Measurements from ENCODE around the gene TIMP2.

GRCh38 chr17:78888941-78889518, 36.2 kb downstream of the TIMP2 start:
- TF ChIP-seq TAF1 (IDR thresholded peaks at IDR 0.05; ENCODE audit: borderline replicate concordance, low read depth, low read length) (no peak), POLR2A (IDR thresholded peaks at IDR 0.05; ENCODE audit: low read depth, low read length) (no peak)
